Ecto neural progenitor cell (in vitro differentiated cells): ENCODE measurements around the gene LDLRAD3.
"Not testable (repeated sequence)": the region's sequence is repeated elsewhere in the genome, so short reads cannot be mapped to it uniquely, and the experiment has no call there.

Experiments
- DNase-seq: peaks from one replicate; pipeline ENCODE4 v3.0.0-alpha.2; 2018; ENCODE audit warnings: low spot score

The LDLRAD3 gene

DNA sequence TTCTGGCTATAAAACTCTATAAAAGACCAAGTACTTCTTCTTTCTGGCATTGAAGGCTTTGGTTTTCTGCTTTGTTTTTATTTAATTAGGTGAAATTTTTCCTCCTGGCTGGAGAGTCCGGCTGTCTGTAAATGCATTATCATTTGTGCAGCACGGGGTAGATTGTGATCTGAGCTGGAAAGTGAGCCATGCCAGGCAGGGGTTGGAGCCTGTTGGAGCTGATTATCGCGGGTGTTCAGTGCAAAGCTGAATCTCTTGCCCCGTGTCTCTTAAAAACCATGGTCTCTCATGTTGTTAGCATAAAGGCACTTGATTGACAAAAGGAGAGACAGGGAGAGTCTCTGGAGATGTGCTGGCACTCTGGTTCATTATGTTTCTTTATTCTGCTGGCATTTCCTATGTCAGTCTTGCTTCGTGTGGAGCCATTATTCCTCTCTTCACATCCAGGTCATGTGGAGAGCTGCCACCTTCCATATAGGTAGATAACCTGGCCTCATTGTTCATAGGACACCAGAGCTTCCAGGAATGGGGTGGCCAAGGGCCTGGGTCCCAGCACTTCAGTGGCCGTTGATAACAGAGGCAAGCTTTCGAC, 75.2 kb downstream of the LDLRAD3 start:
- DNase-seq, result no peak

GRCh38 chr11:36019722-36020121, 75.9 kb downstream of the LDLRAD3 start:
- DNase-seq, result no peak

- DNase-seq, result no peak
Observed at GRCh38 chr11:36022882-36023281, 79.0 kb downstream of the LDLRAD3 start.

DNA sequence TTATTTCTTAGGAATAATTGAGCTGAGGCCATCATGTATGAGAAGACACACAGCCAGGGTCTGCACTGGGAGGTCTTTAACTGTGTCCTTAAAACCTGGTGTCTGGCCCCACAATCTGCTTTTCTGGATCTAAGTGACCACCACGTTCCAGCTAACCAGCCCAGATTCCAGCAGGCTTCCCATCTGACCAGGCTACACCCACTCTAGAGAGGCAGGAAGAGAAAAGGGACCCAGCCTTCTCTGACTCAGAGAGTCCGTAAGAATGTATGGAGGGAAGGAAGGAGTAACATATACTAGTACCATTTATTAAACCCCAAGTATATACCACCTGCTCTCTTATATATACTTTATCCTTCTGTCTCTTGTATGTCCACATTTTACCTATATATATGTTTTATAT, 80.1 kb downstream of the LDLRAD3 start:
- DNase-seq, result no peak

DNA sequence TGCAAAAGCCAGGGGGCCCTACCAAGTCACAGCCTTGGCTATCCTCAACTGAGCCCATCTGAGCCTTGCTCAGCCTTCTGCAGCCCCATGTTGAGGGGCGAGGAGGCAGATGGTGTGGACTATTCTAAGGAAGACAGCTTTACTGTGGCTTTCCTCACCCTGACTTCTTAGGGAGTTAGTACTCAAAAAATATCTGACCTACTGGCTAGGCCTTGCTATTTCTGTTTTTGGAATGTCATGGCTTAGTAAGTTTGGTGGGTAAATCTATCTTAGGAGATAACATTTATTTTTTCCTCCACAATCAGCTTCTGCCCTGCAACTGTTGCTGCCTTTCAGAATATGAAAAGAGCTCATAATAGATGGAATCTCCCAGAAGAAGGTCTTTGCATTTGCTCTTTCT, 80.9 kb downstream of the LDLRAD3 start:
- no peak for DNase-seq

GRCh38 chr11:36026315-36026968, 82.6 kb downstream of the LDLRAD3 start:
- DNase-seq, result no peak

- no peak for DNase-seq
Observed at GRCh38 chr11:36027731-36028130, 83.9 kb downstream of the LDLRAD3 start.

DNA sequence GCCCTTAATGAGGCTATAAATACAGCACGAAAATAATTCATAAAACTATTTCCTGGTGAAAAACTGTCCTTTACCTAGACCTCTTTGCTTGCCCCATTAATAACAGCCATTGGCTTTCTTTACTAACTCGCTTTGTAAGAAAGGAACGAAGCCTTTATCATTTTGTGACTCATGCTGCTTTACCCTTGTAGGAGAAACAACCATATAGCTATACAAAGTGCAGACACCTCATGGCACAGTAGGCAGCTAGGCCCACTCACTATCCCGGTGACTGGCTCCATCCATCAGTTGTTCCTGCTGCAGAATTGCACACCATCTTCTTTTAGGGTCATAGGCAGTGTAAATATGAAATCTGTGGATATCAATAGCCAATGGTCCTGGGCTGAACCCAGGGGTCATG, 85.8 kb downstream of the LDLRAD3 start:
- DNase-seq, result no peak

DNA sequence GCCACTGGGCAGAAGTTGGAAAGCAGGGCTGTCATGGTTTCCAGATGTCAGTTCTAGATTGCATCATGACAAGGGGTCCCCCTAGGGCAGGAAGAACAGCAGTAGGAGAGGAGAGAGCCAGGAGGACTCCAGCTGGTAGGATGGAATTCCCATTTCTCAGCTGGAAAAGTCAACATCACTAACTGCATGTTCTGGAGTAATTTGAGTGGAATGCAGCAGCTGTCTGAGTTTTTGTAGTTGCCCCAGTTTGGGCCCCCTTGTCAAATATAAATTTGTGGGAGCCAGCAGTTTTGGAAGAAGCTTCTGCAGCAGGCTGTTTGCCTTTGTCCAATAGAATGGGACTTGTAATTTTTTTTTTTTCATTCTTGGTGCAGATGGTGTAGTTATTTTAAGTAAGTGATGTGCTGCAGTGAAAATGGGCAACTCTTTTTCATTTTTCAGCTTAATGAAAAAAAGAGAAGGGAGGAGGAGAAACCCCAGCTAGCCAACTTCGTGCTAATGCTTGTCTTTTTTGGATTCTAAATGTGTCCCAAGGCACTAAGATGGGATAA, 86.9 kb downstream of the LDLRAD3 start:
- DNase-seq, result no peak

DNA sequence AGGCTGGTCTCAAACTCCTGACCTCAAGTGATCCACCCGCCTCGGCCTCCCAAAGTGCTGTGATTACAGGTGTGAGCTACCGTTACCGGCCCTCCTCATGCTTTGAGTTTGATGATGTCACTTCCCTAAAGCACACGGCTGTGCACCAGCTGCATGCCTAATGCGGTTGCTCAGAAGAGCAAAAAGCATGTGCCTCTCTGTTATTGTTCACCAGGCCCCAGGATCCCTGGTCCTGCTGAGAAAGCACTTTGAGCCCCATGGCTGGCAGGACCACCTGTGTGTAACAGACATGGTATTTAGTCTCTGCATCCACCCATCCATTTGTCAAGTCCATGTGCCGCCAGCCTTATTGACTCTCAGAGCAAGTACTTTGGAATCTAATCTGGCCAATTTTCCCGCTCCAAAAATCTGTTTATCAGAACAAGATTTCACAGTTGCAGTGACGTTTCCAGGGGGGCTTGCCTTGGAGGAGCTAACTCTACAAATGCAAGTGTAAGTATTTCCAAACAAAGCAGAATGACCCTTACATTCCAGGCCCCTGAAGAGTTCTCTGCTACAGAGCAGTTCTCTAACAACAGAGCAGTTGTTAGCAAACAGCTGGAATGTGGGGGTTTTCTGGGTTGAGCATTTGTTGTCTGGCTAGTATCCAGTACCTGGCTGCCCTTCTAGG, 89.4 kb downstream of the LDLRAD3 start:
- no peak for DNase-seq

DNA sequence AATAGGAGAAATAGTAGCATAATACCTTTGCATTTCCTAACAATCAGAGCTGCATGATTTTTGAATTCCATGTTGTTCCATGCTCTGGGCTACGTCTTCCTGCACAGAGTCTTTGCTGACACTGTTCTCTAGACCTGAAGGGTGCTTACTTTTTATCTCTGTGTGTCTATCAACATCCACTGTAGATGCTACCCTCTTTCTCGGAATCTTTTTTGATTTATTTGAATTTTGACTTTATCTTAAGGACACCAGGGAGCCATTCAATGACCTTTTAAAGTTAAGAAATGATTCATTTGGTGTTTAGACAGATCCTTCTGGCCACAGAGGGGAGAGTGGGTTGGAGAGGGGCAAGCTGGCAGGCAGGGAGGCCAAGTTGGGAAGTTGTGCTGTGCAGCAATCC, 90.1 kb downstream of the LDLRAD3 start:
- no peak for DNase-seq

GRCh38 chr11:36034551-36035331, 90.9 kb downstream of the LDLRAD3 start:
- no peak for DNase-seq

GRCh38 chr11:36035454-36035853, 91.6 kb downstream of the LDLRAD3 start:
- no peak for DNase-seq

GRCh38 chr11:36035999-36036398, 92.1 kb downstream of the LDLRAD3 start:
- DNase-seq, result no peak

GRCh38 chr11:36037031-36037430, 93.2 kb downstream of the LDLRAD3 start:
- DNase-seq, result no peak

- no peak for DNase-seq
Observed at GRCh38 chr11:36038541-36038940, 94.7 kb downstream of the LDLRAD3 start.

DNA sequence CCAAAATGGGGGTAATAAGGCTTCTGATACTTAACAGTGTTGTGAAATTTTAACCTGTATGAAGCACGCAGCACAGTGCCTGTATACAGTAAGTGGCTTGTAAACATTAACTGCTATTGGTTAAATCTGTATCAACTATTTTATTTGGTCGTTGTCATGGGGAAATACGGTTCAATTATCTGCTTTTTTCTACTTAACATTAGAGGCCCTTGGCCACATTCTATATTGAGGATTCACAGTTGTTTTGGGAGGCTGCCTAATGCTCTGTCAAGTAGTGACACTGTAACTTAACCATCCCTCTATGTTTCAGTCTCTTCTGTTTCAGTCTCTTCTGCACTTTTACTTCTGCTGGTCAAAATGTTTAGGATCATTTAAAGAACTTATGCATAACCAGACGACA, 95.6 kb downstream of the LDLRAD3 start:
- DNase-seq, result no peak

GRCh38 chr11:36041988-36042611, 98.2 kb downstream of the LDLRAD3 start:
- DNase-seq, result no peak

GRCh38 chr11:36044636-36045035, 100.8 kb downstream of the LDLRAD3 start:
- DNase-seq, result no peak

GRCh38 chr11:36045945-36046344, 102.1 kb downstream of the LDLRAD3 start:
- not testable (repeated sequence) for DNase-seq

DNA sequence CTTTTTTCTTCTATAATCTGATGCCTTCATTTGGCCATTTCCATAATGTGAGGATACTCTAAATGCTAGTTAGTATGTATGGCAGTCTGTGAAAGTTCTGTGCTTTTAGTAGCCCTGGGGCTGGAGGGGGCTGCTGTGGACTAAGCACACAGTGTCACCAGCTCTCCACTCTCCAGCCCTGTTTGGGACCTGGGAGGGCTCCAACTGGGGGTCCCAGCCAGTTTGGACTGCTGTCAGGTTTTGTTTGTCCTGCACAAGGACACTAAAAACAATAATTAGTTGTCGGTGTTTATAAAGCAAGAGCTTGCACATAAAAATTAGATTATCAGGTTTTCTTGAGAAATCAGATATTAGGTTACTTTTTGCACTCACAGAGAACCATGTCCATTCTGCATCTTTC, 103.1 kb downstream of the LDLRAD3 start:
- DNase-seq, result no peak

- no peak for DNase-seq
Observed at GRCh38 chr11:36047344-36047743, 103.5 kb downstream of the LDLRAD3 start.
